HEK293 (cell line): ENCODE data around the gene DCHS2.

Experiments
- ZNF121 ChIP-seq: fragments of 450-650 bp; formaldehyde crosslinking; IDR thresholded peaks from 2 replicates; pipeline ENCODE4 v1.5.1; 2016; ENCODE audit warnings: missing biosample characterization, missing genetic modification characterization
- ZNF175 ChIP-seq: fragments of 450-650 bp; formaldehyde crosslinking; IDR thresholded peaks from 2 replicates; pipeline ENCODE4 v1.5.1; 2016; ENCODE audit warnings: missing biosample characterization, missing genetic modification characterization
- ZNF223 ChIP-seq: fragments of 450-650 bp; formaldehyde crosslinking; IDR thresholded peaks from 2 replicates; pipeline ENCODE4 v1.5.1; 2016; ENCODE audit warnings: missing biosample characterization, missing genetic modification characterization
- ZNF274 ChIP-seq, 2 experiments: fragments of 200-500 bp in 1 of 2; fragments of 450-650 bp in 1 of 2; sonication (Bioruptor generic) in 1 of 2; formaldehyde crosslinking in 1 of 2; IDR thresholded peaks; 2 replicates each; pipeline versions ENCODE4 v1.5.1 to v1.6.1; 2014 to 2016; ENCODE audit warnings: borderline replicate concordance in 1 of 2, inconsistent platforms in 1 of 2, low read length in 1 of 2, missing biosample characterization in 1 of 2, missing genetic modification characterization in 1 of 2
- ZNF433 ChIP-seq: fragments of 450-650 bp; formaldehyde crosslinking; IDR thresholded peaks from 2 replicates; pipeline ENCODE4 v1.5.1; 2016; ENCODE audit warnings: missing biosample characterization, missing genetic modification characterization, low read depth
- ZNF548 ChIP-seq: fragments of 450-650 bp; formaldehyde crosslinking; IDR thresholded peaks from 2 replicates; pipeline ENCODE4 v1.5.1; 2016; ENCODE audit warnings: missing biosample characterization, missing genetic modification characterization
- TF ChIP-seq, protein P1 (sequence below): fragments of 450-650 bp; formaldehyde crosslinking; IDR thresholded peaks from 2 replicates; pipeline ENCODE4 v1.5.1; 2016; ENCODE audit warnings: missing biosample characterization, missing genetic modification characterization
- TF ChIP-seq, protein P2 (sequence below): fragments of 450-650 bp; formaldehyde crosslinking; IDR thresholded peaks from 2 replicates; pipeline ENCODE4 v1.5.1; 2016; ENCODE audit warnings: missing biosample characterization, missing genetic modification characterization, low read depth
- TF ChIP-seq, protein P3 (sequence below): fragments of 450-650 bp; formaldehyde crosslinking; IDR thresholded peaks from 2 replicates; pipeline ENCODE4 v1.5.1; 2016; ENCODE audit warnings: missing biosample characterization, missing genetic modification characterization
- TF ChIP-seq, protein P4 (sequence below): fragments of 450-650 bp; formaldehyde crosslinking; IDR thresholded peaks from 2 replicates; pipeline ENCODE4 v1.5.1; 2016; ENCODE audit warnings: missing biosample characterization, missing genetic modification characterization
- TF ChIP-seq, protein P5 (sequence below): fragments of 450-650 bp; formaldehyde crosslinking; IDR thresholded peaks from 2 replicates; pipeline ENCODE4 v1.5.1; 2016; ENCODE audit warnings: missing biosample characterization, missing genetic modification characterization

DNA sequence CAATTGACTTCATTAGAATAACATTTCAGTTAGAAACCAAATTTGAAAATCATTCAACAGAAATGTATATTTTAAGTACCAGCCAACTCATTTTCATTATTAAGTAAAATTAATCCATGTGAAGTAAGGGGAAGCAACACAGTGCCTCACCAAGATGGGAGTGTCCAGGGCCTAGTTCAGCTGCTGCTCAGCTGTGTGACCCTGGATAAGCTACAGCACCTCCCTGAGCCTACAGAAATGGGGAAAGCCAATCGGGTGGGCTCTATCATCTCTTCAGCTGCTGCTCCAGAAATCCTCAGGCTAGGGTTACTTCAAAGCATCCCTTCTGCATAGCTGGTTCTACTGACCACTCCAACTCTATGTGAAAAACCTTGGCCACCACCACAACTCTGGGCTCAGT is 18.7 kb downstream of the DCHS2 start:
- TF ChIP-seq, protein P1, sequence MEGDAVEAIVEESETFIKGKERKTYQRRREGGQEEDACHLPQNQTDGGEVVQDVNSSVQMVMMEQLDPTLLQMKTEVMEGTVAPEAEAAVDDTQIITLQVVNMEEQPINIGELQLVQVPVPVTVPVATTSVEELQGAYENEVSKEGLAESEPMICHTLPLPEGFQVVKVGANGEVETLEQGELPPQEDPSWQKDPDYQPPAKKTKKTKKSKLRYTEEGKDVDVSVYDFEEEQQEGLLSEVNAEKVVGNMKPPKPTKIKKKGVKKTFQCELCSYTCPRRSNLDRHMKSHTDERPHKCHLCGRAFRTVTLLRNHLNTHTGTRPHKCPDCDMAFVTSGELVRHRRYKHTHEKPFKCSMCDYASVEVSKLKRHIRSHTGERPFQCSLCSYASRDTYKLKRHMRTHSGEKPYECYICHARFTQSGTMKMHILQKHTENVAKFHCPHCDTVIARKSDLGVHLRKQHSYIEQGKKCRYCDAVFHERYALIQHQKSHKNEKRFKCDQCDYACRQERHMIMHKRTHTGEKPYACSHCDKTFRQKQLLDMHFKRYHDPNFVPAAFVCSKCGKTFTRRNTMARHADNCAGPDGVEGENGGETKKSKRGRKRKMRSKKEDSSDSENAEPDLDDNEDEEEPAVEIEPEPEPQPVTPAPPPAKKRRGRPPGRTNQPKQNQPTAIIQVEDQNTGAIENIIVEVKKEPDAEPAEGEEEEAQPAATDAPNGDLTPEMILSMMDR (tag by site-specific recombination), result no peak
- TF ChIP-seq, protein P2, sequence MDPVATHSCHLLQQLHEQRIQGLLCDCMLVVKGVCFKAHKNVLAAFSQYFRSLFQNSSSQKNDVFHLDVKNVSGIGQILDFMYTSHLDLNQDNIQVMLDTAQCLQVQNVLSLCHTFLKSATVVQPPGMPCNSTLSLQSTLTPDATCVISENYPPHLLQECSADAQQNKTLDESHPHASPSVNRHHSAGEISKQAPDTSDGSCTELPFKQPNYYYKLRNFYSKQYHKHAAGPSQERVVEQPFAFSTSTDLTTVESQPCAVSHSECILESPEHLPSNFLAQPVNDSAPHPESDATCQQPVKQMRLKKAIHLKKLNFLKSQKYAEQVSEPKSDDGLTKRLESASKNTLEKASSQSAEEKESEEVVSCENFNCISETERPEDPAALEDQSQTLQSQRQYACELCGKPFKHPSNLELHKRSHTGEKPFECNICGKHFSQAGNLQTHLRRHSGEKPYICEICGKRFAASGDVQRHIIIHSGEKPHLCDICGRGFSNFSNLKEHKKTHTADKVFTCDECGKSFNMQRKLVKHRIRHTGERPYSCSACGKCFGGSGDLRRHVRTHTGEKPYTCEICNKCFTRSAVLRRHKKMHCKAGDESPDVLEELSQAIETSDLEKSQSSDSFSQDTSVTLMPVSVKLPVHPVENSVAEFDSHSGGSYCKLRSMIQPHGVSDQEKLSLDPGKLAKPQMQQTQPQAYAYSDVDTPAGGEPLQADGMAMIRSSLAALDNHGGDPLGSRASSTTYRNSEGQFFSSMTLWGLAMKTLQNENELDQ (tag by site-specific recombination), result no peak
- TF ChIP-seq ZNF433 (tag by site-specific recombination) (no peak), ZNF274 (IDR thresholded peaks at IDR 0.05; ENCODE audit: low read length) (no peak), ZNF274 (tag by site-specific recombination; IDR thresholded peaks at IDR 0.05; ENCODE audit: borderline replicate concordance) (no peak), ZNF121 (no peak), ZNF223 (no peak), ZNF548 (tag by site-specific recombination) (no peak), ZNF175 (tag by site-specific recombination) (no peak)
- TF ChIP-seq, protein P3, sequence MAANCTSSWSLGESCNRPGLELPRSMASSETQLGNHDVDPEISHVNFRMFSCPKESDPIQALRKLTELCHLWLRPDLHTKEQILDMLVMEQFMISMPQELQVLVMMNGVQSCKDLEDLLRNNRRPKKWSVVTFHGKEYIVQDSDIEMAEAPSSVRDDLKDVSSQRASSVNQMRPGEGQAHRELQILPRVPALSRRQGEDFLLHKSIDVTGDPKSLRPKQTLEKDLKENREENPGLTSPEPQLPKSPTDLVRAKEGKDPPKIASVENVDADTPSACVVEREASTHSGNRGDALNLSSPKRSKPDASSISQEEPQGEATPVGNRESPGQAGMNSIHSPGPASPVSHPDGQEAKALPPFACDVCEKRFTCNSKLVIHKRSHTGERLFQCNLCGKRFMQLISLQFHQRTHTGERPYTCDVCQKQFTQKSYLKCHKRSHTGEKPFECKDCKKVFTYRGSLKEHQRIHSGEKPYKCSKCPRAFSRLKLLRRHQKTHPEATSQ (tag by site-specific recombination), result no peak
- TF ChIP-seq, protein P4, sequence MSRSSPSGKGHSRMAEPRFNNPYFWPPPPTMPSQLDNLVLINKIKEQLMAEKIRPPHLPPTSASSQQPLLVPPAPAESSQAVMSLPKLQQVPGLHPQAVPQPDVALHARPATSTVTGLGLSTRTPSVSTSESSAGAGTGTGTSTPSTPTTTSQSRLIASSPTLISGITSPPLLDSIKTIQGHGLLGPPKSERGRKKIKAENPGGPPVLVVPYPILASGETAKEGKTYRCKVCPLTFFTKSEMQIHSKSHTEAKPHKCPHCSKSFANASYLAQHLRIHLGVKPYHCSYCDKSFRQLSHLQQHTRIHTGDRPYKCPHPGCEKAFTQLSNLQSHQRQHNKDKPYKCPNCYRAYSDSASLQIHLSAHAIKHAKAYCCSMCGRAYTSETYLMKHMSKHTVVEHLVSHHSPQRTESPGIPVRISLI (tag by site-specific recombination), result no peak
- TF ChIP-seq, protein P5, sequence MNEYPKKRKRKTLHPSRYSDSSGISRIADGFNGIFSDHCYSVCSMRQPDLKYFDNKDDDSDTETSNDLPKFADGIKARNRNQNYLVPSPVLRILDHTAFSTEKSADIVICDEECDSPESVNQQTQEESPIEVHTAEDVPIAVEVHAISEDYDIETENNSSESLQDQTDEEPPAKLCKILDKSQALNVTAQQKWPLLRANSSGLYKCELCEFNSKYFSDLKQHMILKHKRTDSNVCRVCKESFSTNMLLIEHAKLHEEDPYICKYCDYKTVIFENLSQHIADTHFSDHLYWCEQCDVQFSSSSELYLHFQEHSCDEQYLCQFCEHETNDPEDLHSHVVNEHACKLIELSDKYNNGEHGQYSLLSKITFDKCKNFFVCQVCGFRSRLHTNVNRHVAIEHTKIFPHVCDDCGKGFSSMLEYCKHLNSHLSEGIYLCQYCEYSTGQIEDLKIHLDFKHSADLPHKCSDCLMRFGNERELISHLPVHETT (tag by site-specific recombination), result no peak
